Colonic mucosa (tissue), 4 donors: ENCODE results near the gene GLUD1. TPM values are rescaled to one million over a fixed set of nuclear protein-coding genes. Genes with fewer than 3 reads are reported as not detected.

Experiments used
- DNase-seq: peaks from one replicate; pipeline ENCODE4 v3.0.0-alpha.2; 2020
- H3K27ac ChIP-seq: fragments of 200-600 bp; one replicate; pipeline ENCODE4 v1.8.0; 2021
- H3K27me3 ChIP-seq: fragments of 200-600 bp; one replicate; pipeline ENCODE4 v1.8.0; 2021
- H3K36me3 ChIP-seq: fragments of 200-600 bp; one replicate; pipeline ENCODE4 v1.8.0; 2021
- H3K4me1 ChIP-seq: fragments of 200-600 bp; one replicate; pipeline ENCODE4 v1.8.0; 2021; ENCODE audit warnings: mild to moderate bottlenecking
- H3K4me3 ChIP-seq: fragments of 200-600 bp; one replicate; pipeline ENCODE4 v1.8.0; 2021
- H3K9ac ChIP-seq, 2 donors: one replicate each; pipeline ENCODE4 v1.7.0; 2013; ENCODE audit warnings: control low read depth in 2 of 2, low read depth in 2 of 2, low read length in 2 of 2
- H3K9me3 ChIP-seq: fragments of 200-600 bp; one replicate; pipeline ENCODE4 v1.8.0; 2021
- intact Hi-C: fragments of 100-400 bp; cut with DNase I; formaldehyde crosslinking; loops from one replicate; pipeline ENCODE4 v1.14.1; 2022
- total RNA-seq, 2 donors: library from RNA; stranded (reverse); fragmentation: NEBNext Ultra II Directional in 1 of 2; extraction: Animal tissue kit (Norgen Biotek cat#: 25700) in 1 of 2; gene quantifications; one replicate each; pipeline ENCODE4 v1.2.1, GENCODE V29; 2021
- TF ChIP-seq, protein P1 (sequence below): fragments of 200-600 bp; IDR thresholded peaks from one replicate; pipeline ENCODE4 v1.8.0; 2022; ENCODE audit warnings: antibody characterized with exemption, mild to moderate bottlenecking
- donor health status: healthy.
- donor health status: DM: no; HTN: no; CAD: no.
- donor health status: DM: no; HTN: no; CAD: no.

Gene GLUD1
- total RNA-seq, 2 donors from 2014 or later = 94.1 to 207 TPM

DNA sequence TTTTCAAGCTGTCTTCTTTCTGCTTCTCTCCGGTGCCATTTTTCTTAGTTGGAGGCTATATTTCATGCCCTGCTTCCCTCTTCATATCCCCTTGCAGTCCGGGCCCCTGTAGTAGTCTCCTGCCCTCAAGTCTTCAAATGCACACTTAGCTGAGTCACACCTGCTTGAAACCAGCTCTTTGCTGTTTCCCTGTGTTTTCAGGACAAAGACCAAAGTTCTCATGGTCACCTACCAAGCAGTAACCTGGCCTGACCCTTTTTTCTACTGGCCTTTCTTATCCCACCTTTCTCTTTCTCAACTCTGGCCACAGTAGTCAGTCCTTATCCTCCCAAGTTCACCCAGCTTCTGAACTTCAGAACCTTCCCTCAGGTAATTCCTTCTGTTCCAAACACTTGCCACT lies 28.5 kb downstream of the GLUD1 start:
- no peak for DNase-seq

DNA sequence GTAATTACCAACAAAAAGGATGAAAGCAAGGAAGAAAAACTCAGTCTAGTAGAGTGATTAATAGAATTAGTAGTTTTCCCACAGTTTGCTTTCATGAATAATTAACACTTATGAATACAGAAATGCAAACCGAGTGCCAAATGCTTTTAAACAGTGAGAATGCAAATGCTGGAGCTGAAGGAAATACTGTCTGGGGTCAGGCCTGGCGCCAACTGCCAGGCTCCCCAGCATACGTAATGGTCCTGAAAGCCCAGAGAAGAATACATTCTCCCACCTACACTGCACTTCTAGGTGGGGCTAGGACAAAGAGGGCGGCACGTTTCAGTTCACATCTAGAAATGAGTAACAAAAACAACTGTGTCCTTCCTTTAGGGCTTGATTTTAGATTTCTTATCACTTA lies 30.0 kb downstream of the GLUD1 start:
- no peak overlapping the region for H3K9ac ChIP-seq
- peaks cover 12% of the 10 kb centered on the region for H3K36me3 ChIP-seq
- H3K4me1 ChIP-seq = no peaks in the 10 kb centered on the region
- no peaks in the 10 kb centered on the region for H3K27me3 ChIP-seq
- no peak for DNase-seq
- TF ChIP-seq, protein P1, sequence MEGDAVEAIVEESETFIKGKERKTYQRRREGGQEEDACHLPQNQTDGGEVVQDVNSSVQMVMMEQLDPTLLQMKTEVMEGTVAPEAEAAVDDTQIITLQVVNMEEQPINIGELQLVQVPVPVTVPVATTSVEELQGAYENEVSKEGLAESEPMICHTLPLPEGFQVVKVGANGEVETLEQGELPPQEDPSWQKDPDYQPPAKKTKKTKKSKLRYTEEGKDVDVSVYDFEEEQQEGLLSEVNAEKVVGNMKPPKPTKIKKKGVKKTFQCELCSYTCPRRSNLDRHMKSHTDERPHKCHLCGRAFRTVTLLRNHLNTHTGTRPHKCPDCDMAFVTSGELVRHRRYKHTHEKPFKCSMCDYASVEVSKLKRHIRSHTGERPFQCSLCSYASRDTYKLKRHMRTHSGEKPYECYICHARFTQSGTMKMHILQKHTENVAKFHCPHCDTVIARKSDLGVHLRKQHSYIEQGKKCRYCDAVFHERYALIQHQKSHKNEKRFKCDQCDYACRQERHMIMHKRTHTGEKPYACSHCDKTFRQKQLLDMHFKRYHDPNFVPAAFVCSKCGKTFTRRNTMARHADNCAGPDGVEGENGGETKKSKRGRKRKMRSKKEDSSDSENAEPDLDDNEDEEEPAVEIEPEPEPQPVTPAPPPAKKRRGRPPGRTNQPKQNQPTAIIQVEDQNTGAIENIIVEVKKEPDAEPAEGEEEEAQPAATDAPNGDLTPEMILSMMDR = no peak
- H3K9me3 ChIP-seq = no peaks in the 10 kb centered on the region
- no peak overlapping the region for H3K27ac ChIP-seq
- intact Hi-C loops = no loop called here
- no peak overlapping the region for H3K4me3 ChIP-seq

More for the DNA sequence above, 28.5 kb downstream of the GLUD1 start:
- no peaks in the 10 kb centered on the region for H3K9me3 ChIP-seq
- no peak overlapping the region for H3K4me3 ChIP-seq
- H3K27me3 ChIP-seq = no peaks in the 10 kb centered on the region
- peaks cover 12% of the 10 kb centered on the region for H3K36me3 ChIP-seq
- no peak overlapping the region for H3K9ac ChIP-seq
- H3K4me1 ChIP-seq = no peaks in the 10 kb centered on the region
- intact Hi-C loops = no loop called here
- TF ChIP-seq, protein P1 = no peak
- H3K27ac ChIP-seq = no peak overlapping the region

DNA sequence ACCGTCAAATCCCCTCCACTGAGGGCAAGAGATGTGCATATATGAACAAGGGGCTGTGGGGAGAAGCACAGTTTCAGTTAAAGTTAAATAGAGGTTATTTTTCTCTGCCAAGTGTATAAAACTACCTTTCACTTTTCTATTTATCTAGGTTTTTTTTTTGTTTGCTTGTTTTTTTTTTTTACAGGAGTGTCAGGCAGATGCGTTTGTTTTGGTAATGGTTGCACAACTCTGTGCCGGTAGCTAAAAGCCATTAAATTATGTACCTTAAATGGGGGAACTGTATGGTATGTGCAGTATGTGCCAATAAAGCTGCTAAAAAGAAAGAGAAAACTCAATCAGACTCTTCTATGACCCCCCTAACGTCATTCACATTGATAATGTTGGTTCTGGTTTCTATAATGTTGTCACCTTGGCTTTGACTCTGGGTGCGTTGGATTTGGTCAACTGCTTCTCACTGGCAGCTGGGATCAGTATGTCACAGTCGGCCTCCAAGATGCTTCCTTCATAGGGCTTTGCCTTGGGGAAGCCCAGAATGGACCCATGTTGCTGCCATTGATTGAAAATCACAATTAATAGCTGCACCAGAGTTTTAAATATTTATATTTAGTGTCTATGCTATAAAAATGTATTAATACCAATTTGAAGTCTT lies 34.2 kb downstream of the GLUD1 start:
- Histone ChIP-seq H3K9ac (no peak overlapping the region), H3K27ac (no peak overlapping the region), H3K4me1 (no peaks in the 10 kb centered on the region), H3K36me3 (peaks cover 8% of the 10 kb centered on the region), H3K9me3 (no peaks in the 10 kb centered on the region), H3K4me3 (no peak overlapping the region), H3K27me3 (no peaks in the 10 kb centered on the region)
- DNase-seq = no peak
- intact Hi-C loops = no loop called here
- TF ChIP-seq, protein P1 = no peak

DNA sequence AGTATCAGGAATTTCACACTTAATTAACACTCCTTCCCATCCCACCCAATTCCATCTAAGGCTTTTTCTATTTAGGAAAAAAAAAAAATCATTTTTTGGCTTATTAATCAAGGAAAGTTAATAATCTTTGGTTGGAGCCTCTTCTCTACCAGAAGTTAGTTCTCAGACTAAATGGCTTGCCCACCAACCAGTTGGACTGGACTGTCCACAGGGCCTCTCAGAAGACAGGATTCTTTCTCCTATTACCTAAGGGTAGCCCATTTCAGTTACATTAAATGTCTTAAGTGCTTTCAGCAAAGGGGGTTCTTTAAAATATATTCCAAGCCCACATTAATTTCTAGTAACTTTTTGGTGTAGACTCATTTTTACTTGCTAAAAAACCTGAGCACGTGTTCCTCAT lies 35.2 kb downstream of the GLUD1 start:
- no peak for DNase-seq
- Histone ChIP-seq H3K4me1 (no peaks in the 10 kb centered on the region), H3K27ac (no peak overlapping the region), H3K9ac (no peak overlapping the region), H3K9me3 (no peaks in the 10 kb centered on the region), H3K36me3 (peaks cover 8% of the 10 kb centered on the region), H3K4me3 (no peak overlapping the region), H3K27me3 (no peaks in the 10 kb centered on the region)
- intact Hi-C loops = no loop called here
- TF ChIP-seq, protein P1 = no peak

DNA sequence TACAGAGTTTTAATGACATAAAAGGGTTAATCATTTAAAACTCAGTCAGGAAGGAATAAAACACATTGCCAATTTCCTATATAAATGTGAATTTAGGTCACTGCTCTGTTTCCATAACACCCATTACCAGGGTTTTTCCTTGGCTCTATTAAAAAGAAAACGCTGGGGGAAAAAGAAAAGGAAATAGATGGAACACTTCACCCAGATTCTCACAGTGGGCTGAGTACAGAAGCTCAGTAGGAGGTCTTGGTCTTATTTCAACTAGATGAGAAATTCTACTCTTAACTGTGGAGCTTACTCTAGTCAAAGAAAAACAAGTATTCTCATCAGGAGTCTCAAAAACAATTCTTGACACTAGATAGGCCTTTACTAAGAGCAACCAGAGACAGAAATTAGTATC lies 36.5 kb downstream of the GLUD1 start:
- no peak for DNase-seq
- Histone ChIP-seq H3K27me3 (no peaks in the 10 kb centered on the region), H3K9ac (no peak overlapping the region), H3K4me1 (no peaks in the 10 kb centered on the region), H3K36me3 (peaks cover 8% of the 10 kb centered on the region), H3K4me3 (no peak overlapping the region), H3K27ac (no peak overlapping the region), H3K9me3 (no peaks in the 10 kb centered on the region)
- intact Hi-C loops = no loop called here
- TF ChIP-seq, protein P1 = no peak
